ENCODE results near the gene UROC1.

UROC1 gene

GRCh38 chr3:126438746-126439145 lies 78.8 kb downstream of the UROC1 start:
- DNase-seq, result no peak

- no peak for DNase-seq
Measured at GRCh38 chr3:126438186-126438585, 79.4 kb downstream of the UROC1 start.

GRCh38 chr3:126436826-126437717 lies 80.5 kb downstream of the UROC1 start:
- no peak for DNase-seq

DNA sequence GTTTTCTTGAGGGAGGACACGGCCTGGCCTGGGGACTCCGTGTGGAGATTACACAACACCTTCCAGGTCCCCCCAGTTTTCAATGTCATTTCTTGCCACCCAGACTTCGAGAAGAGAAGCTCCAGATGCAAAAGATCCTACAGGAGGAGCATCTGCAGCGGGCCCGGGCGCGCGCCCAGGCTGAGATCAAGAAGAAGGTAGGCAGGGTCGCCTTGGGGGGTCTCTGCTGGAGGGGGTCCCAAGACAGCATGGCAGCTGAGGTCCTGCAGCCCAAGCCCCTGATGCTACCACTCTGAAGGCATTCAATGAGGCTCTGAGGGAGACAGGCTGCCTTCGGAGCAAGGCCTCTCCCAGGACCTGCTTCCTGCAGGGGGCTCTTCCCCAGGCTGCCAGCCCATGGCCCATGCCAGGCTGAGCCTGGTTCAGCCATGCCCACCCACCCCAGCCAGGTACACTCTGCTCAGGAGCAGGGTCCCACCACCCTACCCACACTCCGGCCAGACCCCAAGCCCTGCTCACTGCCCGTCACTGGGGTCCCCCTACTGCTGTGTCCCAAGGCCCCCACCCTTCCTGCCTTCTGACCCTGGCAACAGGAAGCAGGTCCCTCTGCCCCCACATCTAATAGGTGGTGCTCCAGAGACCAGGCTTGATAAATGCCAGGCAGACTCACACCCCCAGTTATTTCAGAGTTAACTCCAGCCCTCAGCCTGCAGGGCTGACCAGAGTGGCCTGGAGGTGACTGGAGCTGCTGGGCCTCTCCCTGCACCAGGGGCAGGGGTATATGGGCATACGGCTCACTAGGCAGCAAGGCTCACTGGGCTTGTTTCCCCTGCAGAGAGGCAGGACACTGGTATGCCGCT lies 81.9 kb downstream of the UROC1 start:
- DNase-seq, result no peak

DNA sequence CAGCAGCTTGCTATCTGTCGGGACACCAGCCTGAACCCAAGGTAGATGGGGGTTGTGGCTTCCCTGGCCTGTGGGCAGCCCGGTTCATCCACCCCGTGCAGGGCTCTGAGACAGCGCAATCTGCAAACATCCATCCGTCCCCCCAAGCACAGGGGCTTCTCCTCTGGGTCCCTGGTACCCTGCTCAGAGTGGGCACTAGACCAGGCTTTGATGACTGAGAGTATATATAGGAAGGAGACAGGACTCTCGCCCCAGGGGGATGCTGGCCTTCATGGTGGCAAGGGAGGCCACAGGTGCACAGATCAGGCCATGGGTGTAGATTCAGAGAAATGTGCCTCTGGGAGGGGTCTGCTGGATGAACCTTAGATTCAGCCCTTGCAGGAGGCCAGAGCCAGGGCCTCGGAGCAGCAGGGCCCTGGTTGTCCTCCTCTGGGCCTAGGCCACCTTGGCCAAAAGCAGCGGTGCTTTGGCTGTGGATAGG lies 82.6 kb downstream of the UROC1 start:
- no peak for DNase-seq

DNA sequence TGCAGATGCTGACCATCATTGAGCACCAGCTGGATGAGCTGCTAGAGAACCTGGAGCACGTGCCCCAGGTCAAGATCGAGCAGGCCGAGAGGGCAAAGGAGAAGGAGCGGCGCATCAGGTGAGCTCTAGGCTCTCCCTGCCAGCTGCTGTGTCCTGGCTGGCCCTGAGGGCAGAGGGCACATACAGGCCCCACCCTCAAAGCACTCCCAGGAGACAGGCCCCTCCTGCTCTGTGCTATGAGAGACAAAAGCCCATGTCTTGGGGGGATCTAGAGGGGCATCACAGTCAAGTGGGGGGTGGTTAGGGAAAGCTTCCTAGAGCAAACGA lies 83.3 kb downstream of the UROC1 start:
- DNase-seq, result no peak

DNA sequence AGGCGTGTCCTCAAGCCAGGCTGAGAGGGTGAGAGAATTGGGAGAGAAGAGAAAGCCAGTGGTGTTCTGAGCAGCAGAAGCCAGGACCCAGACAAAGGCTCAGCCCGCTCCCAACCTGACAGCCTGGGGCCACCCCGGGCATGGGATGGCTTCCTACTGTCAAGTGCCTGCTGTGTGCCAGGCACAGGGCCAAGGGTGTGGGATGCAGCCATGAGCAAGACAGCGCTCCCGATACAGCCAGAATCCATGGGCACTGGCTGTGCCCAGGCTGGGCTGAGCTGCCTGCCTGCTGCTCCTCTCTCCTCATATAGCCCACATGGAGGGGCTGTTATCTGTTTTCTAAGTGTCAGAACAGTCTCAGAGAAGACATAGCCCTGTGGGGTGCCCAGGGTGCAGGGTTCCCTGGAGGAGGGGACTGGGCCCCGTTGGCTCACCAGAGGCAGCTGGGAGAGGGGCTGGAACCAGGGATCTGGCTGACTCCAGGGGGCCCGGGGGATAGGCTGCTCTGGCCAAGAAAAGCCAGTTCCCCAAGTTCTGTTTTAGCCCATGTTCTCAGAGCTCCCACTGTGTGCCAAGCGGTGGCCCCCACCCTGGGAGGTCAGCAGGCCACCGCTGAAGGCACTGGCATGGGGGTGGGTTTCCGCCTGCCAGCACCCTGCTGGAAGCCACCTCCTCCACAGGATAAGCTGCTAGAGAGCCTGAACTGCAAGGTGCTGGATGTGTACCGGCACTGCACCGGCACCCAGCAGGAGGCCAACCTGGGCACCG lies 83.9 kb downstream of the UROC1 start:
- DNase-seq, result no peak

- no peak for DNase-seq
Measured at GRCh38 chr3:126433105-126433430, 84.5 kb downstream of the UROC1 start.

DNA sequence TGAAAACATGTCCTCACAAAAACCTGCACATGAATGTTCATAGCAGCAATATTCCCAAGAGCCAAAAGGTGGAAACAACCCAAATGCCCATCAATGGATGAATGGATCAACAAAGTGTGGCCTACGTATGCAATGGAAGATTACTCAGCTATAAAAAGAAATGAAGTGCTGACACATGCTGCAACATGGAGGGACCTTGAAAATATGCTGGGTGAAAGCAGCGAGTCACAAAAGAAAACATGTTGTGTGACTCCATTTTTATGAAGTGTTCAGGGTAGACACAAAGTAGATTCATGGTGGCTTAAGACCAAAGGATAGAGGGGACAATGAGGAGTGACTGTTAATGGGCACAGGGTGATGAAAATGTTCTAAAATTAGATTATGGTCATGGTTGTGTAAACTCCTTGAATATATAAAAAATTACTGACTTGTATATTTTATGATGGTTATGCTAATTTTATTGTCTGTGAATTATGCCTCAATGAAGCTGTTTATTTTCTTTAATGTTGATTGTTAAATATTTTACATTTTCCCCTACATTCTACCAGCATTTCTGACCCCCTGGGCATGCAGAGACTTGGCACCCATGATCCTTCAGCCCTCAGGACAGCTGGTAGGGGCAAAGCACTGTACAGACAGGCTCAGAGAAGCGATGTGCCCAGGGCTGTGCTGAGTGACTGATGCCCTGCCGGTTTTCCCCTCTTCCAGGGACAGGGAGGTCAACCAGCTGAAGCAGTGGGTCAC lies 85.0 kb downstream of the UROC1 start:
- no peak for DNase-seq

All from CD4-positive, alpha-beta T cell treated with Interferon gamma for 1 hour (primary cell).